NT2/D1 (cell line): ENCODE data around the gene WASF1.

Source experiments
- SUZ12 ChIP-seq: IDR thresholded peaks from 2 replicates; pipeline ENCODE4 v1.6.1; 2011; ENCODE audit not compliant: insufficient read length, insufficient read depth; ENCODE audit errors: extremely low read depth
- YY1 ChIP-seq: IDR thresholded peaks from 2 replicates; pipeline ENCODE4 v1.6.1; 2011; ENCODE audit not compliant: insufficient read length, insufficient read depth
- ZNF274 ChIP-seq: IDR thresholded peaks from 2 replicates; pipeline ENCODE4 v1.6.1; 2011; ENCODE audit warnings: mild to moderate bottlenecking, low read depth, low read length

GRCh38 chr6:110185879-110186278 lies 6.4 kb upstream of the WASF1 start:
- no peak for TF ChIP-seq SUZ12
- TF ChIP-seq ZNF274 = no peak
- TF ChIP-seq YY1 = no peak
